Panc1 (cell line): Measurements from ENCODE around the gene LTN1. TPM values are rescaled to one million over a fixed set of nuclear protein-coding genes. Genes with fewer than 3 reads are reported as not detected.

Source experiments
- ATAC-seq: fragments of 200-7000 bp; cut with Tn5 transposase; 2 replicates; pipeline ENCODE4 v1.9.1; 2020; ENCODE audit warnings: mild to moderate bottlenecking, moderate library complexity
- BruUV-seq: library from RNA; stranded (reverse); fragments of 400-500 nt; replicated peaks from 2 replicates; lab custom pipeline; 2021; lab: Mats Ljungman, UMichigan
- CTCF ChIA-PET: fragments of 300-600 bp; sonication (Branson Sonifier 250); formaldehyde crosslinking; loops from one replicate; lab custom pipeline; 2022; ENCODE audit warnings: antibody characterized with exemption; lab: Charles Lee
- POLR2A ChIA-PET: fragments of 300-600 bp; sonication (Branson Sonifier 250); formaldehyde crosslinking; loops from one replicate; lab custom pipeline; 2022; ENCODE audit warnings: antibody characterized with exemption; lab: Charles Lee
- DNase-seq: peaks from one replicate; pipeline ENCODE4 v3.0.0-alpha.2; 2010; ENCODE audit warnings: low read depth, low spot score
- H3K27ac ChIP-seq: 2 replicates; pipeline ENCODE4 v1.5.1; 2011; ENCODE audit warnings: mild to moderate bottlenecking, low read length, inconsistent platforms
- H3K27me3 ChIP-seq: fragments of 200-500 bp; sonication (Bioruptor generic); 2 replicates; pipeline ENCODE4 v1.6.0; 2014; ENCODE audit warnings: low read length, inconsistent platforms; ENCODE audit not compliant: control insufficient read depth, insufficient read depth
- H3K36me3 ChIP-seq: fragments of 200-500 bp; sonication (Bioruptor generic); 2 replicates; pipeline ENCODE4 v1.5.1; 2014; ENCODE audit warnings: inconsistent platforms, mild to moderate bottlenecking, low read length, moderate library complexity; ENCODE audit not compliant: control insufficient read depth, insufficient read depth
- H3K4me1 ChIP-seq: 2 replicates; pipeline ENCODE4 v1.5.1; 2011; ENCODE audit warnings: inconsistent platforms, mild to moderate bottlenecking, low read length, moderate library complexity; ENCODE audit not compliant: control insufficient read depth, insufficient read depth
- H3K4me3 ChIP-seq, 2 experiments: 2 replicates each; pipeline ENCODE4 v1.5.1; 2011 to 2012; ENCODE audit warnings: low read depth in 2 of 2, low read length in 2 of 2, mild to moderate bottlenecking in 2 of 2, inconsistent platforms in 1 of 2, moderate library complexity in 1 of 2
- H3K9me3 ChIP-seq: fragments of 200-500 bp; sonication (Bioruptor generic); 2 replicates; pipeline ENCODE4 v1.5.1; 2014; ENCODE audit warnings: low read depth, mild to moderate bottlenecking, inconsistent platforms, low read length, moderate library complexity; ENCODE audit not compliant: control insufficient read depth, insufficient read depth
- POLR2AphosphoS5 ChIP-seq: IDR thresholded peaks from 2 replicates; pipeline ENCODE4 v1.6.1; 2012; ENCODE audit warnings: mild to moderate bottlenecking, low read depth, low read length, moderate library complexity
- SIN3A ChIP-seq: IDR thresholded peaks from 2 replicates; pipeline ENCODE4 v1.6.1; 2012; ENCODE audit warnings: low read depth, mild to moderate bottlenecking, low read length, moderate library complexity, borderline replicate concordance; ENCODE audit not compliant: insufficient read depth
- TCF7L2 ChIP-seq: IDR thresholded peaks from 2 replicates; pipeline ENCODE4 v1.6.1; 2011; ENCODE audit warnings: mild to moderate bottlenecking, low read depth, low read length, inconsistent platforms
- in situ Hi-C: cut with HindIII; loops from 2 replicates; pipeline ENCODE4 v1.10.0; 2016; ENCODE audit warnings: low sequenced_read_pairs, low pct_unique_long_range_greater_than_20kb
- intact Hi-C: fragments of 100-400 bp; cut with micrococcal nuclease; formaldehyde crosslinking; loops from one replicate; pipeline ENCODE4 v1.10.0; 2022; ENCODE audit not compliant: unreplicated experiment
- total RNA-seq: library from RNA; stranded (reverse); gene quantifications from one replicate; pipeline ENCODE4 v1.2.1, GENCODE V29; 2021; ENCODE audit not compliant: unreplicated experiment
- TF ChIP-seq, protein P1 (sequence below), 2 experiments: IDR thresholded peaks; 2 replicates each; pipeline ENCODE4 v1.6.1; 2011 to 2012; ENCODE audit warnings: low read depth in 2 of 2, control low read depth in 1 of 2, low read length in 1 of 2, mild to moderate bottlenecking in 1 of 2, moderate library complexity in 1 of 2; ENCODE audit not compliant: insufficient read depth in 1 of 2
- TF ChIP-seq, protein P2 (sequence below): fragments of 450-650 bp; IDR thresholded peaks from 2 replicates; pipeline ENCODE4 v1.5.1; 2017; ENCODE audit warnings: mild to moderate bottlenecking

The LTN1 gene
- total RNA-seq, 1 experiment from 2014 or later = 19.7 TPM

DNA sequence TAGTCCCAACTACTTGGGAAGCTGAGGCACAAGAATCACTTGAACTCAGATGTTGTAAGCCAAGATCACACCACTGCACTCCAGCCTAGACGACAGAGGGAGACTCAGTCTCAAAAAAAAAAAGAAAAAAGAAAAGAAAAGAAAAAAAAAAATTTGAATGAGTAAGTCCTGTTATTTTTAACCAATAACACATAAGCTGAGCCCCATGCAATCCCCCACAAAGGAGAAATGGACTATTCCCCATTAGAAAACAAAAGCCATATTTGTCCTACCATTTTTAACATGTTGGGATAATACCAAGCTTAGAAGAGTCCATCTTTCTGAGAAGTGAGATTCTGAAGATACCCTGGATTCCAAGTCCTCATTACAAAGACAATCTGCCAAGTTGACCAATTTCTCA, 32.4 kb downstream of the LTN1 start:
- Histone ChIP-seq H3K4me3 (no peak overlapping the region), H3K27ac (no peak overlapping the region), H3K27me3 (no peaks in the 10 kb centered on the region), H3K36me3 (no peaks in the 10 kb centered on the region), H3K9me3 (no peaks in the 10 kb centered on the region), H3K4me1 (no peaks in the 10 kb centered on the region)
- no TSS peak for BruUV-seq
- ATAC-seq = no peak
- CTCF ChIA-PET = no interaction called here
- no peak for DNase-seq
- no peak for TF ChIP-seq POLR2AphosphoS5
- TF ChIP-seq, protein P1, sequence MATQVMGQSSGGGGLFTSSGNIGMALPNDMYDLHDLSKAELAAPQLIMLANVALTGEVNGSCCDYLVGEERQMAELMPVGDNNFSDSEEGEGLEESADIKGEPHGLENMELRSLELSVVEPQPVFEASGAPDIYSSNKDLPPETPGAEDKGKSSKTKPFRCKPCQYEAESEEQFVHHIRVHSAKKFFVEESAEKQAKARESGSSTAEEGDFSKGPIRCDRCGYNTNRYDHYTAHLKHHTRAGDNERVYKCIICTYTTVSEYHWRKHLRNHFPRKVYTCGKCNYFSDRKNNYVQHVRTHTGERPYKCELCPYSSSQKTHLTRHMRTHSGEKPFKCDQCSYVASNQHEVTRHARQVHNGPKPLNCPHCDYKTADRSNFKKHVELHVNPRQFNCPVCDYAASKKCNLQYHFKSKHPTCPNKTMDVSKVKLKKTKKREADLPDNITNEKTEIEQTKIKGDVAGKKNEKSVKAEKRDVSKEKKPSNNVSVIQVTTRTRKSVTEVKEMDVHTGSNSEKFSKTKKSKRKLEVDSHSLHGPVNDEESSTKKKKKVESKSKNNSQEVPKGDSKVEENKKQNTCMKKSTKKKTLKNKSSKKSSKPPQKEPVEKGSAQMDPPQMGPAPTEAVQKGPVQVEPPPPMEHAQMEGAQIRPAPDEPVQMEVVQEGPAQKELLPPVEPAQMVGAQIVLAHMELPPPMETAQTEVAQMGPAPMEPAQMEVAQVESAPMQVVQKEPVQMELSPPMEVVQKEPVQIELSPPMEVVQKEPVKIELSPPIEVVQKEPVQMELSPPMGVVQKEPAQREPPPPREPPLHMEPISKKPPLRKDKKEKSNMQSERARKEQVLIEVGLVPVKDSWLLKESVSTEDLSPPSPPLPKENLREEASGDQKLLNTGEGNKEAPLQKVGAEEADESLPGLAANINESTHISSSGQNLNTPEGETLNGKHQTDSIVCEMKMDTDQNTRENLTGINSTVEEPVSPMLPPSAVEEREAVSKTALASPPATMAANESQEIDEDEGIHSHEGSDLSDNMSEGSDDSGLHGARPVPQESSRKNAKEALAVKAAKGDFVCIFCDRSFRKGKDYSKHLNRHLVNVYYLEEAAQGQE (IDR thresholded peaks at IDR 0.05; ENCODE audit: insufficient read depth in 1 of 2, low read depth in 2 of 2, low read length in 1 of 2) = no peak
- no peak for TF ChIP-seq SIN3A
- no peak for TF ChIP-seq TCF7L2
- TF ChIP-seq, protein P2, sequence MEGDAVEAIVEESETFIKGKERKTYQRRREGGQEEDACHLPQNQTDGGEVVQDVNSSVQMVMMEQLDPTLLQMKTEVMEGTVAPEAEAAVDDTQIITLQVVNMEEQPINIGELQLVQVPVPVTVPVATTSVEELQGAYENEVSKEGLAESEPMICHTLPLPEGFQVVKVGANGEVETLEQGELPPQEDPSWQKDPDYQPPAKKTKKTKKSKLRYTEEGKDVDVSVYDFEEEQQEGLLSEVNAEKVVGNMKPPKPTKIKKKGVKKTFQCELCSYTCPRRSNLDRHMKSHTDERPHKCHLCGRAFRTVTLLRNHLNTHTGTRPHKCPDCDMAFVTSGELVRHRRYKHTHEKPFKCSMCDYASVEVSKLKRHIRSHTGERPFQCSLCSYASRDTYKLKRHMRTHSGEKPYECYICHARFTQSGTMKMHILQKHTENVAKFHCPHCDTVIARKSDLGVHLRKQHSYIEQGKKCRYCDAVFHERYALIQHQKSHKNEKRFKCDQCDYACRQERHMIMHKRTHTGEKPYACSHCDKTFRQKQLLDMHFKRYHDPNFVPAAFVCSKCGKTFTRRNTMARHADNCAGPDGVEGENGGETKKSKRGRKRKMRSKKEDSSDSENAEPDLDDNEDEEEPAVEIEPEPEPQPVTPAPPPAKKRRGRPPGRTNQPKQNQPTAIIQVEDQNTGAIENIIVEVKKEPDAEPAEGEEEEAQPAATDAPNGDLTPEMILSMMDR = no peak
- intact Hi-C loops = no loop called here
- in situ Hi-C loops = no loop called here
- POLR2A ChIA-PET = no interaction called here

DNA sequence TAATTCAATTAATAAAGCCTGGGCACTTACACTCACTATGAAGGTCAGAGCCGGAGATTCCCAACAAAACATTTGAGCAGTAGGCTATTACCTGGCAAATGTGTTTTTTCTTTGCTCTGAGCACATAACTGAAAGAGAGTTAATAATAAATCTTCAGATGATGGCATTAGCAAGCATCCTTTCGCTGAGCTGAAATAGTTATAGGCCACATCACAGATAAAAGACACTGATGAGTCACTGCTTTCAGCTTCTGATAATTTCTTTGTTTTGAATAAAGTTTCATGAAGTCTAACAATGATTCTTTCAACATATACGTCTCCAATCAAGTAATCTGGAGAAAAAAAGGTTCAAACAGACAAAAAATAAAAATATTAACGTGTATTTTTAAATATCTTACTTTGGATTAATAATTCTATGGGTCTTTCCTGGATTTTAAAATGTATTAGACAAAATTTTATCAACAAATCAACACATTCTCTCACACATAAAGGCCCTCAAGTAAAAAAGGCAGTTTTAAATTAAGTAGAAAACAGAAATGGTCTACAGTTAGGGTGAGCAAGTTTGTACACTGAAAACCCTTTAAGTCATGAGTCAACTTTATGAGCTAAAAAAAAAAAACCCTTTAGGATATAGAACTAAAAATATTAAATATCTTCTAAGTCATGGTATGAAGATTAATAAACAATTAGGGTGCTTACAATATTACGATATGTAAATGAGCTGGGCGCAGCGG, 33.1 kb downstream of the LTN1 start:
- no peaks in the 10 kb centered on the region for H3K27me3 ChIP-seq
- DNase-seq = no peak
- ChIA-PET POLR2A (interaction anchor here (0.9 kb wide), 1 partner anchor 30 kb away, joined by 3 read pairs; no protein-coding TSS in a partner anchor), CTCF (no interaction called here)
- BruUV-seq = no TSS peak
- no peaks in the 10 kb centered on the region for H3K4me1 ChIP-seq
- in situ Hi-C loops = no loop called here
- no peak overlapping the region for H3K27ac ChIP-seq
- TF ChIP-seq, protein P1 (IDR thresholded peaks at IDR 0.05; ENCODE audit: insufficient read depth in 1 of 2, low read depth in 2 of 2, low read length in 1 of 2) = no peak
- no peak for TF ChIP-seq TCF7L2
- no peak for TF ChIP-seq SIN3A
- TF ChIP-seq, protein P2 = no peak
- no peak for TF ChIP-seq POLR2AphosphoS5
- intact Hi-C loops = no loop called here
- ATAC-seq = no peak
- no peaks in the 10 kb centered on the region for H3K9me3 ChIP-seq
- no peak overlapping the region for H3K4me3 ChIP-seq
- no peaks in the 10 kb centered on the region for H3K36me3 ChIP-seq
